Neural cell (in vitro differentiated cells): ENCODE results near the gene TEX19. TPM values are rescaled to one million over a fixed set of nuclear protein-coding genes. Genes with fewer than 3 reads are reported as not detected.
"Not testable (repeated sequence)": the region's sequence is repeated elsewhere in the genome, so short reads cannot be mapped to it uniquely, and the experiment has no call there.

Source experiments
- H2AFZ ChIP-seq: fragments of 200-600, 300-800 bp; sonication (generic), shearing (Covaris generic); 2 replicates; pipeline ENCODE4 v1.6.0; 2014; ENCODE audit warnings: low read depth, mild to moderate bottlenecking, antibody characterized with exemption, low read length, moderate library complexity
- H3F3A ChIP-seq: fragments of 200-600 bp; shearing (Covaris generic); 2 replicates; pipeline ENCODE4 v1.6.1; 2016; ENCODE audit warnings: mild to moderate bottlenecking, moderate library complexity, mixed read lengths, antibody characterized with exemption, low read length; ENCODE audit not compliant: insufficient read depth, poor library complexity, severe bottlenecking
- H3K27ac ChIP-seq: fragments of 200-600, 300-800 bp; sonication (generic), shearing (Covaris generic); 2 replicates; pipeline ENCODE4 v1.5.1; 2014; ENCODE audit warnings: mild to moderate bottlenecking, low read length, moderate library complexity
- H3K27me3 ChIP-seq: fragments of 300-800, 200-600 bp; sonication (generic), shearing (Covaris generic); 2 replicates; pipeline ENCODE4 v1.6.0; 2014; ENCODE audit warnings: mild to moderate bottlenecking, low read depth, low read length, moderate library complexity; ENCODE audit not compliant: insufficient read depth
- H3K36me3 ChIP-seq: fragments of 300-800, 200-600 bp; sonication (generic), shearing (Covaris generic); 2 replicates; pipeline ENCODE4 v1.5.1; 2014; ENCODE audit warnings: mild to moderate bottlenecking, antibody characterized with exemption, low read length, moderate library complexity; ENCODE audit not compliant: insufficient read depth
- H3K4me2 ChIP-seq: fragments of 300-800, 200-600 bp; sonication (generic), shearing (Covaris generic); 2 replicates; pipeline ENCODE4 v1.6.0; 2014; ENCODE audit warnings: mild to moderate bottlenecking, low read length
- H3K4me3 ChIP-seq: fragments of 300-800, 200-600 bp; sonication (generic), shearing (Covaris generic); 2 replicates; pipeline ENCODE4 v1.5.1; 2014; ENCODE audit warnings: mild to moderate bottlenecking, low read length, moderate library complexity
- H3K79me2 ChIP-seq: fragments of 200-600 bp; shearing (Covaris generic); replicated peaks from 2 replicates; pipeline ENCODE4 v1.6.0; 2014; ENCODE audit warnings: mild to moderate bottlenecking, low read length, moderate library complexity; ENCODE audit not compliant: insufficient read depth
- H3K9ac ChIP-seq: fragments of 300-800, 200-600 bp; sonication (generic), shearing (Covaris generic); 2 replicates; pipeline ENCODE4 v1.6.1; 2016; ENCODE audit warnings: mild to moderate bottlenecking, low read length, mixed read lengths
- H3K9me2 ChIP-seq: fragments of 200-600 bp; shearing (Covaris generic); 2 replicates; pipeline ENCODE4 v1.6.1; 2016; ENCODE audit warnings: mild to moderate bottlenecking, low read length, mixed read lengths; ENCODE audit not compliant: insufficient read depth
- H3K9me3 ChIP-seq: fragments of 200-600, 300-800 bp; sonication (generic), shearing (Covaris generic); 2 replicates; pipeline ENCODE4 v1.6.1; 2016; ENCODE audit warnings: mild to moderate bottlenecking, mixed run types, low read length, moderate library complexity, mixed read lengths
- H4K20me1 ChIP-seq: fragments of 200-600 bp; shearing (Covaris generic); 2 replicates; pipeline ENCODE4 v1.6.1; 2016; ENCODE audit warnings: mild to moderate bottlenecking, mixed run types; ENCODE audit not compliant: insufficient read depth
- CTCF ChIP-seq: fragments of 450-650 bp; IDR thresholded peaks from 2 replicates; pipeline ENCODE4 v1.5.1; 2014; ENCODE audit warnings: antibody characterized with exemption, mild to moderate bottlenecking, moderate library complexity; ENCODE audit not compliant: poor library complexity, severe bottlenecking
- EP300 ChIP-seq: fragments of 450-650 bp; conservative IDR thresholded peaks from 2 replicates; pipeline ENCODE4 v1.6.1; 2014; ENCODE audit warnings: antibody characterized with exemption, mild to moderate bottlenecking, moderate library complexity; ENCODE audit not compliant: poor library complexity, severe bottlenecking
- EZH2 ChIP-seq: fragments of 200-600, 300-800 bp; shearing (Covaris generic), sonication (generic); IDR thresholded peaks from 2 replicates; pipeline ENCODE4 v1.6.1; 2014; ENCODE audit warnings: antibody characterized with exemption, low read length, borderline replicate concordance, mild to moderate bottlenecking; ENCODE audit not compliant: insufficient read depth, poor library complexity, severe bottlenecking
- MXI1 ChIP-seq: fragments of 450-650 bp; conservative IDR thresholded peaks from 2 replicates; pipeline ENCODE4 v1.6.1; 2014; ENCODE audit warnings: antibody characterized with exemption, mild to moderate bottlenecking; ENCODE audit not compliant: poor library complexity, severe bottlenecking
- POLR2AphosphoS5 ChIP-seq: IDR thresholded peaks from 2 replicates; pipeline ENCODE4 v1.6.1; 2012
- RAD21 ChIP-seq: fragments of 450-650 bp; conservative IDR thresholded peaks from 2 replicates; pipeline ENCODE4 v1.6.1; 2014; ENCODE audit warnings: antibody characterized with exemption, mild to moderate bottlenecking, moderate library complexity
- REST ChIP-seq: IDR thresholded peaks from 2 replicates; pipeline ENCODE4 v1.6.1; 2012; ENCODE audit warnings: borderline replicate concordance
- SMC3 ChIP-seq: fragments of 450-650 bp; conservative IDR thresholded peaks from 2 replicates; pipeline ENCODE4 v1.6.1; 2014; ENCODE audit warnings: antibody characterized with exemption, mild to moderate bottlenecking, moderate library complexity; ENCODE audit not compliant: poor library complexity
- TAF1 ChIP-seq: IDR thresholded peaks from 2 replicates; pipeline ENCODE4 v1.6.1; 2012; ENCODE audit warnings: low read depth
- polyA plus RNA-seq: library from polyadenylated mRNA; depleted of rRNA; stranded (reverse); fragments of >200 nt; gene quantifications from 2 replicates; pipeline ENCODE4 v1.2.3, GENCODE V29; 2014

TEX19 gene
- polyA plus RNA-seq, 1 donor from 2014 or later = not detected

- H3K9me2 ChIP-seq, H2AFZ ChIP-seq, H4K20me1 ChIP-seq, H3K27me3 ChIP-seq, H3K4me2 ChIP-seq, H3K36me3 ChIP-seq, H3K27ac ChIP-seq, H3F3A ChIP-seq, H3K4me3 ChIP-seq, H3K9me3 ChIP-seq, H3K79me2 ChIP-seq, H3K9ac ChIP-seq: not testable (repeated sequence)
- peak; percentile 40 for TF ChIP-seq EZH2
These were observed 516 bp downstream of the TEX19 start for GRCh38 chr17:82359451-82360074.

GRCh38 chr17:82361885-82362633, 3.0 kb downstream of the TEX19 start:
- H3F3A ChIP-seq = no peaks in the 10 kb centered on the region
- H3K36me3 ChIP-seq = no peaks in the 10 kb centered on the region
- H3K79me2 ChIP-seq = no peaks in the 10 kb centered on the region
- H3K27ac ChIP-seq = no peak overlapping the region
- no peaks in the 10 kb centered on the region for H4K20me1 ChIP-seq
- H2AFZ ChIP-seq = no peak overlapping the region
- H3K9me3 ChIP-seq = no peaks in the 10 kb centered on the region
- H3K4me2 ChIP-seq = no peak overlapping the region
- H3K4me3 ChIP-seq = no peak overlapping the region
- TF ChIP-seq TAF1 (no peak), CTCF (no peak), POLR2AphosphoS5 (no peak), REST (no peak), EP300 (no peak), RAD21 (no peak), MXI1 (no peak), EZH2 (no peak), SMC3 (no peak)
- no peaks in the 10 kb centered on the region for H3K9me2 ChIP-seq
- peaks cover 7% of the 10 kb centered on the region for H3K27me3 ChIP-seq
- H3K9ac ChIP-seq = no peak overlapping the region
